Naive B cell (primary cell): Measurements from ENCODE around the gene PIK3CG. TPM values are rescaled to one million over a fixed set of nuclear protein-coding genes. Genes with fewer than 3 reads are reported as not detected.

Experiments used
- ATAC-seq, 2 donors: fragments of 150-1000 bp; cut with Tn5 transposase; 2 replicates each; pipeline ENCODE4 v1.10.0; 2021; ENCODE audit warnings: low read depth in 2 of 2, mild to moderate bottlenecking in 2 of 2, moderate library complexity in 2 of 2
- DNase-seq: peaks from one replicate; pipeline ENCODE4 v3.0.0; 2022
- H3K27ac Mint-ChIP-seq, 6 donors: one replicate each; pipeline ENCODE4 v1.8.0; 2020 to 2022; ENCODE audit warnings: mild to moderate bottlenecking in 6 of 6, mixed read lengths in 6 of 6, moderate library complexity in 5 of 6, inconsistent platforms in 2 of 6
- H3K27me3 Mint-ChIP-seq, 3 donors: one replicate each; pipeline ENCODE4 v1.8.0; 2021 to 2022; ENCODE audit warnings: mixed read lengths in 3 of 3, mild to moderate bottlenecking in 1 of 3
- H3K36me3 Mint-ChIP-seq, 2 donors: one replicate each; pipeline ENCODE4 v1.8.0; 2020 to 2022; ENCODE audit warnings: mixed read lengths in 2 of 2, inconsistent platforms in 1 of 2, mild to moderate bottlenecking in 1 of 2
- H3K4me1 Mint-ChIP-seq, 3 donors: one replicate each; pipeline ENCODE4 v1.8.0; 2020 to 2022; ENCODE audit warnings: mixed read lengths in 3 of 3, inconsistent platforms in 1 of 3, mild to moderate bottlenecking in 1 of 3, moderate library complexity in 1 of 3
- H3K4me3 Mint-ChIP-seq, 8 donors: one replicate each; pipeline ENCODE4 v1.8.0; 2020 to 2022; ENCODE audit warnings: mild to moderate bottlenecking in 8 of 8, mixed read lengths in 8 of 8, moderate library complexity in 8 of 8, inconsistent platforms in 2 of 8
- H3K9me3 Mint-ChIP-seq, 7 donors: one replicate each; pipeline ENCODE4 v1.8.0; 2020 to 2022; ENCODE audit warnings: mixed read lengths in 7 of 7, mild to moderate bottlenecking in 5 of 7, inconsistent platforms in 2 of 7, moderate library complexity in 1 of 7
- polyA plus RNA-seq, 6 donors: library from polyadenylated mRNA; unstranded; fragments of 300-500 nt; fragmentation: Illumina TruSeq; gene quantifications; one replicate each; pipeline ENCODE4 v1.2.3, GENCODE V29; 2021; ENCODE audit warnings: low read depth in 6 of 6

Gene PIK3CG
- polyA plus RNA-seq, 6 donors from 2014 or later, result 33.8 to 57.3 (median 37.5) TPM

DNA sequence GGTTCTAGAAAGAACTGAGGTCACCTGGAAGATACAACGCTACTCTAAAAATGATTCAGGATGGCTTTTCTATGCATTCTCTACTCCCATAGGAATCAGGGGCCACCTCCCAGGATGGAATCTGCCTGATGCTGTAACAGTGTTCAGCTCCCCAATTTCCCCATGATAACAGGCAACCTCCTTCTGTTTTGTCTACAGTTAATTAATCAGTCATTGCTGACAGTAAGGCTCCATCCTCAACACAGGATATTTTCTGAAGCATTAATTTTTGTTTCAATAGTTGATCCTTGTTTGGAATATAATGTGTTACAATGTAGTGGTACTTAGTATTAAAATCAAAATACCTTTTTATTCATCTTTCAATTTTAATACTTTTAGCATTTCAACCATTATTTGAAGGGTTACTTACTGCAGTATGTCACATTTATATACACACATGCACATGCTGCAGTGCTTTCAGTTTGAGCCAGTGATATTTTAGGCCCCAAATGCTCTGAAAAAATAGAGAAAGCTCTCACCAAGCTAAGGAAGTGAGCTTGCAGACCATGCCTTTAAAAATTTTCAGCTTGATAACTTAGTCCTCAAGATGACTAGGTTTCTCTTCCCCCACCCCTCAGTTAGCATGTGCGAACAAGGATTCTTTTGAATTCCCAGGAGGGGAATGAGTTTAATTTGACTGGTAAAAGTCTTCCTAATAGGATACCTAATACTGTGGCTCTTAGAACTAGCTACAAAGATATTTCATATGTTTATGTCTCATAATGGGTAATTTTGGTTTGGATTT lies 592 bp upstream of the PIK3CG start:
- peak; percentile 44 for DNase-seq
- ATAC-seq, result peak; percentile 23 to 25
- Mint-ChIP-seq H3K27me3 (no peaks in the 10 kb centered on the region), H3K4me3 (peak overlapping the region; percentile 88 to 96 (median 93)), H3K4me1 (peaks cover 50 to 75% (median 61%) of the 10 kb centered on the region in 3 donors), H3K27ac (peak overlapping the region; percentile 84 to 99 (median 96)), H3K36me3 (peaks cover 11 to 14% of the 10 kb centered on the region in 2 donors), H3K9me3 (peaks cover 0 to under 1% (median 0%) of the 10 kb centered on the region in 7 donors)

DNA sequence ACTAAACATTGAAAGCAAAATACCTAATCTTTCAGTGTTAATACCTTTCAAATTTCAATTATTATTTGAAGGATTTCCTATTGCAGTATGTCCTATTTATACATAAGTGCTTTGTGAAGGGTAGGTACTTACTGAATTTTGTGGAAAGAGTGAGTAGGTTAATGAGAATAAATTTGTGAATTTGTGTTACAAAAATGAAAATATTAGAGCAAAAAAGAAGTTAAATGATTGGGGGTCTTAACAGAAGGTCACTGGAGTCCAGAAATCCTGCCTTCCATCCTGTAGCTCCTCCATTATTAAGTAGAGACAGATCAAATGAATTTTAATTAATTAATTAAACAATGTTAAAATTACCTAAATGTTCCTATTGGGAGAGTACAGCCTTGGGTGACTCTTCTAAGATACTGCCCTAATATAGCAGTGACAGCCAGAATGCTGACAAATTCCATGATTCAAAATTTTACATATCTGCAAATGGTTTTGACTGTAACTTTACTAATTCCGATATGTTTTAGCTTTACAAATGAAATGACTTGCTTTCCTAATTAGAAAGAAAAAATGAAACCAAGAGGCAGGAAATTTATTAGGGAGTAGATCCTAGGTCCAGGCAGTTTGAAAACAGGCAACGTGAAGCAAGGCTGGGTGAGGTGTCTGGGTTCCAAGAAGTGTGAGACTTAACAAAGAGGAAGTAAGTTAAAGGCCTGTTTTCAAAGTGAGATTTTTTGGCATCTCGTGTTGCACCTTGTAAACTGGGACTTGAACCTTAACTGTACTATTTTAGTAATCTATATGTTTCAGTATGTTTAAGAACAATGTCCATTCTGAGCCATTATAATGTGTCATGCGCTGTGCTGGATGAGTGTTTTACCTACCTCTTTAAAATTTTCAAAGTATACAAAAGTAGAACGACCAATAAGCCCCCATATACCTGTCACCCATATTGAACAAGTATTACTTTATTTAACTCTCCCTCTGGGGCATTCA lies 1.5 kb downstream of the PIK3CG start:
- Mint-ChIP-seq H3K27me3 (no peaks in the 10 kb centered on the region), H3K27ac (peak overlapping the region; percentile 90 to 99 (median 96)), H3K4me3 (peak overlapping the region; percentile 88 to 96 (median 93)), H3K4me1 (peaks cover 56 to 83% (median 62%) of the 10 kb centered on the region in 3 donors), H3K36me3 (peaks cover 11 to 14% of the 10 kb centered on the region in 2 donors), H3K9me3 (no peaks in the 10 kb centered on the region)
- ATAC-seq (peak in 1 of 2 donors; percentile 13), DNase-seq (peak; percentile 42)

- ATAC-seq (no peak), DNase-seq (no peak)
- no peaks in the 10 kb centered on the region for H3K27me3 Mint-ChIP-seq
- peaks cover 58 to 85% (median 65%) of the 10 kb centered on the region in 3 donors for H3K4me1 Mint-ChIP-seq
- H3K27ac Mint-ChIP-seq, result peak overlapping the region in 5 of 6 donors; percentile 63 to 99 (median 92)
- H3K4me3 Mint-ChIP-seq, result peak overlapping the region; percentile 88 to 96 (median 93)
- H3K36me3 Mint-ChIP-seq, result peaks cover 21 to 24% of the 10 kb centered on the region in 2 donors
- no peaks in the 10 kb centered on the region for H3K9me3 Mint-ChIP-seq
These were observed 2.7 kb downstream of the PIK3CG start for GRCh38 chr7:106867641-106868351.

- Mint-ChIP-seq H3K4me1 (peaks cover 58 to 85% (median 65%) of the 10 kb centered on the region in 3 donors), H3K27ac (peak overlapping the region; percentile 15 to 84 (median 61)), H3K27me3 (no peaks in the 10 kb centered on the region), H3K9me3 (no peaks in the 10 kb centered on the region), H3K36me3 (peaks cover 26 to 30% of the 10 kb centered on the region in 2 donors), H3K4me3 (peak overlapping the region in 7 of 8 donors; percentile 34 to 68 (median 58))
- no peak for DNase-seq
- no peak for ATAC-seq
These were observed 3.3 kb downstream of the PIK3CG start for GRCh38 chr7:106868364-106868763.

- ATAC-seq, result no peak
These were observed 4.9 kb downstream of the PIK3CG start for GRCh38 chr7:106869954-106870353.

GRCh38 chr7:106870528-106870927 lies 5.4 kb downstream of the PIK3CG start:
- ATAC-seq (no peak), DNase-seq (no peak)
- Mint-ChIP-seq H3K27me3 (no peaks in the 10 kb centered on the region), H3K9me3 (peaks cover 0 to 4% (median 0%) of the 10 kb centered on the region in 7 donors), H3K36me3 (peaks cover 40 to 50% of the 10 kb centered on the region in 2 donors), H3K4me3 (peak overlapping the region; percentile 13 to 82 (median 56)), H3K4me1 (peaks cover 63 to 83% (median 66%) of the 10 kb centered on the region in 3 donors), H3K27ac (peak overlapping the region in 5 of 6 donors; percentile 59 to 84 (median 76))

More at GRCh38 chr7:106869954-106870353, 4.9 kb downstream of the PIK3CG start:
- DNase-seq, result no peak
- Mint-ChIP-seq H3K4me1 (peaks cover 63 to 84% (median 66%) of the 10 kb centered on the region in 3 donors), H3K9me3 (no peaks in the 10 kb centered on the region), H3K27me3 (no peaks in the 10 kb centered on the region), H3K27ac (peak overlapping the region; percentile 33 to 84 (median 61)), H3K36me3 (peaks cover 40 to 46% of the 10 kb centered on the region in 2 donors), H3K4me3 (peak overlapping the region; percentile 34 to 82 (median 56))

GRCh38 chr7:106870983-106871410 lies 5.9 kb downstream of the PIK3CG start:
- peak overlapping the region; percentile 18 to 90 (median 74) for H3K27ac Mint-ChIP-seq
- peak; percentile 60 for DNase-seq
- peaks cover 40 to 52% of the 10 kb centered on the region in 2 donors for H3K36me3 Mint-ChIP-seq
- peaks cover 0 to 6% (median 0%) of the 10 kb centered on the region in 7 donors for H3K9me3 Mint-ChIP-seq
- ATAC-seq, result peak; percentile 81 to 87
- H3K4me1 Mint-ChIP-seq, result peaks cover 63 to 83% (median 65%) of the 10 kb centered on the region in 3 donors
- no peaks in the 10 kb centered on the region for H3K27me3 Mint-ChIP-seq
- H3K4me3 Mint-ChIP-seq, result peak overlapping the region; percentile 21 to 82 (median 52)

DNA sequence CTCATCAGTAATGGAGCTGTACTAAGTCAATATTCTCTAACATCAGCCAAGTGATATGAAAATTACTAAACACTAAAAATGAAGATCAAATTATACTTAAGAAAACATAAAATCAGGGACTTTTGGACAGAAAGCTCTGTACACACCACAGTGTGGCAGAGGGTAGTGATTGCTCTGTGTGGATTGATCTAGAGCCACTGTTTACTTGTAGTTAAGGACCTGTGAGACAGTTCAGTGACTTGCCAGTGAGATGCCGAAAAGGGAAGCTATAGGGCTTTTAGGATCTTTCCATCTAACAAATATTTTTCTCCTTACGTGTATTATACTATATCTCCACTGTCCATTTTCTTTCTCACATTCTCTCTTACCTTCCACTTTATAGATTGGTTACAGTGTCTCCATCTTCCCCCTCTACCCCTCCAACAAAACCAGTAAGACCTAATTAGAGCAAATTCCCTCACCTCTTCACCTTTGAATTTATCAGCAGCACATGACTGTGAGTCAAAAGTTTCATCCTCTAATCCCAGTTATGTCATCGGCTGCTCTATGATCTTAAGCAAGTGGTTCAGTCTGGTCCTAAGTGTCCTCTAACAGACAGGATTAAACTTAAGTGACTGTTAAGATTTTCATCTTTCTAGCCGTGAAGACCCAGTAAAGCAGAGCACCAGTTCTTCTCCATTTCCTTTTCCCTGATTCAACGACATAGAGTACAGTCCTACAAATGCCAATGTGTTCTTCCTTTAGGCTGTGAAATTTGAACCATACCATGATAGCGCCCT lies 6.9 kb downstream of the PIK3CG start:
- peaks cover 40 to 47% of the 10 kb centered on the region in 2 donors for H3K36me3 Mint-ChIP-seq
- H3K27me3 Mint-ChIP-seq, result no peaks in the 10 kb centered on the region
- H3K4me1 Mint-ChIP-seq, result peaks cover 54 to 79% (median 56%) of the 10 kb centered on the region in 3 donors
- ATAC-seq (peak; percentile 75 to 76), DNase-seq (no peak)
- peak overlapping the region; percentile 21 to 86 (median 63) for H3K4me3 Mint-ChIP-seq
- peak overlapping the region; percentile 79 to 94 (median 84) for H3K27ac Mint-ChIP-seq
- peaks cover 0 to 6% (median 0%) of the 10 kb centered on the region in 7 donors for H3K9me3 Mint-ChIP-seq

- peaks cover 0 to 6% (median 0%) of the 10 kb centered on the region in 7 donors for H3K9me3 Mint-ChIP-seq
- ATAC-seq, result no peak
- peak overlapping the region; percentile 6 to 82 (median 60) for H3K4me3 Mint-ChIP-seq
- no peak for DNase-seq
- H3K36me3 Mint-ChIP-seq, result peaks cover 43 to 49% of the 10 kb centered on the region in 2 donors
- H3K27me3 Mint-ChIP-seq, result no peaks in the 10 kb centered on the region
- peak overlapping the region in 5 of 6 donors; percentile 28 to 85 (median 84) for H3K27ac Mint-ChIP-seq
- H3K4me1 Mint-ChIP-seq, result peaks cover 49 to 78% (median 51%) of the 10 kb centered on the region in 3 donors
These were observed 7.7 kb downstream of the PIK3CG start for GRCh38 chr7:106872763-106873162.

DNA sequence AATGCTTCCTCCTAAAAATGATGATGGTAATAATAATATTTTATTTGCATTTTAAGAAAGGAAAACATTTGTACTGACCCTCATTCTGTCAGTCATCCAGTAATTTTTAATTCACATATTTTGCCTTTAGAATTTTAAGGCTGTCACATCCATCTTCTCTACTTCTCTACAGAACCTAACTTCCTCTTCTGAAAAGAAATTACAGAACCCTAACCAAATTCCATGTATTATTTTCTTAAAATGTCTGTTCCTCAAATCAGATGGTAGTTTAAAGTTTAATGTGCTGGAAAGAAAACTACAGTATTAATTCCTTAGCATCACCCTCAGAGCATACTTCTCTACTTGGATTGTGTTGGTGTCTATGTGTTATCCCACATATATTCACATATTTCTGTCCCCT lies 9.0 kb downstream of the PIK3CG start:
- peaks cover 49 to 78% (median 57%) of the 10 kb centered on the region in 3 donors for H3K4me1 Mint-ChIP-seq
- ATAC-seq, result no peak
- H3K9me3 Mint-ChIP-seq, result peaks cover 0 to 6% (median 0%) of the 10 kb centered on the region in 7 donors
- peak overlapping the region in 2 of 6 donors; percentile 10 to 80 for H3K27ac Mint-ChIP-seq
- peaks cover 44 to 53% of the 10 kb centered on the region in 2 donors for H3K36me3 Mint-ChIP-seq
- no peaks in the 10 kb centered on the region for H3K27me3 Mint-ChIP-seq
- peak overlapping the region in 2 of 8 donors; percentile 6 to 21 for H3K4me3 Mint-ChIP-seq
- DNase-seq, result no peak

- H3K9me3 Mint-ChIP-seq, result peaks cover 0 to 6% (median 0%) of the 10 kb centered on the region in 7 donors
- DNase-seq (no peak), ATAC-seq (no peak)
- no peak overlapping the region for H3K27ac Mint-ChIP-seq
- H3K27me3 Mint-ChIP-seq, result no peaks in the 10 kb centered on the region
- H3K4me1 Mint-ChIP-seq, result peaks cover 40 to 64% (median 44%) of the 10 kb centered on the region in 3 donors
- no peak overlapping the region for H3K4me3 Mint-ChIP-seq
- peaks cover 56 to 67% of the 10 kb centered on the region in 2 donors for H3K36me3 Mint-ChIP-seq
These were observed 10.4 kb downstream of the PIK3CG start for GRCh38 chr7:106875508-106875907.
